ENCODE data around the gene AFF3.
"Not testable (repeated sequence)": the region's sequence is repeated elsewhere in the genome, so short reads cannot be mapped to it uniquely, and the experiment has no call there.

The AFF3 gene

DNA sequence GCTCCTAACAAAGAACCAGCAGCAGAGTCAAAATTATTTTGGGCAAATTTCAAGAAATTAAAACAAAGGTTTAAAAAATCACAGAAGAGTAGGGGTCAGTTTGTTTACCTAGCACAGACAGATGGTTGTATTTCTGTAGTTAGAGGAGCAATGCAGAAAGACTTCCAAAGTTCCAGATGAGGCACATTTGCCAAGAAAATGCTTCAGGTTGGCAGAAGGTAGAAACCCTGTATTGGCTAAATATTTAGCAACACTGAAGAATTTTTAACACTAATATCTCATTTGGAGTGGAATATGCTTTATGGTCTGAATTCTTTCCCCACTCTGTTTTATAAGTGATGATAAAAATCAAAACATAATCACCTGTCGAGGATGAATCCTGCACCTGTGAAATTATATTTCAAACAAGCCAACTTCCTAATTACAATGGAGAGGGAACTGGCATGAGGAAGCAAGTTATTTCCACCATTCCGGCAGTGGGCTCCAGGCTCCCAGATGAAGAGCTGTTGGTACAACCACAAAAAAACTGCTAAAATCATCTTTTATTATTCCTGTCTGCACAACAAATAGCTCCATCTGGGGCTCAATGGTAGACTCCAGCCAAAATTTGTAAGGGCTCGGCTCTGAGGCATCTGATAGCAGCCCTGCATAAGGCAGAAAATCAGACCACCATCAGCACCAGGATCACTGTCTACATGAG lies 366.0 kb downstream of the AFF3 start:
- DNase-seq, result no peak

DNA sequence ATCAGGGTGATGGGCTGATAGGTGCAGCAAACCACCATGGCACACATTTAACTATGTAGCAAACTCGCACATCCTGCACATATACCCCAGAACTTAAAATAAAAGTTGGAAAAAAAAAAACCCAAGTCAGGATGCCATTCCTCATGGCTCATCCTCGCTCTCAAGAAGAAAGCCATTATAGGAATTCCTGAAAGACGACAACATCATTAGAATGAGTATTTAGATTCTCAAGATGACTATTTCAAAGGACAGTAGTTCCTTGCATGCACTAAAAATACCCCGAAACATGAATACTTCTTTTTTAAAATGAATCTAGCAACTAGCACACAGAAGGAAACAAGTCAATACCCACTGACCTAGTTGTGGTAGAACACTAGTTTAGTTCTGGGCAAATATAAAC lies 366.8 kb downstream of the AFF3 start:
- no peak for DNase-seq

DNA sequence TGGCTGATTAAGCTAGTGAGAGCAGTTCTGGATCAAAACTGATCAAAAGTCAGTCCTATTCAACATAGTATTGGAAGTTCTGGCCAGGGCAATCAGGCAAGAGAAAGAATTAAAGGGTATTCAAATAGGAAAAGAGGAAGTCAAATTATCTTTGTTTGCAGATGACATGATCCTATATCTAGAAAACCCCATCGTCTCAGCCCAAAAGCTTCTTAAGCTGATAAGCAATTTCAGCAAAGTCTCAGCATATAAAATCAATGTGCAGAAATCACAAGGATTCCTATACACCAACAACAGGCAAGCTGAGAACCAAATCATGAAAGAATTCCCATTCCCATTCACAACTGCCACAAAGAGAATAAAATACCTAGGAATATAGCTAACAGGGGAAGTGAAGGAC lies 368.7 kb downstream of the AFF3 start:
- DNase-seq, result not testable (repeated sequence)

DNA sequence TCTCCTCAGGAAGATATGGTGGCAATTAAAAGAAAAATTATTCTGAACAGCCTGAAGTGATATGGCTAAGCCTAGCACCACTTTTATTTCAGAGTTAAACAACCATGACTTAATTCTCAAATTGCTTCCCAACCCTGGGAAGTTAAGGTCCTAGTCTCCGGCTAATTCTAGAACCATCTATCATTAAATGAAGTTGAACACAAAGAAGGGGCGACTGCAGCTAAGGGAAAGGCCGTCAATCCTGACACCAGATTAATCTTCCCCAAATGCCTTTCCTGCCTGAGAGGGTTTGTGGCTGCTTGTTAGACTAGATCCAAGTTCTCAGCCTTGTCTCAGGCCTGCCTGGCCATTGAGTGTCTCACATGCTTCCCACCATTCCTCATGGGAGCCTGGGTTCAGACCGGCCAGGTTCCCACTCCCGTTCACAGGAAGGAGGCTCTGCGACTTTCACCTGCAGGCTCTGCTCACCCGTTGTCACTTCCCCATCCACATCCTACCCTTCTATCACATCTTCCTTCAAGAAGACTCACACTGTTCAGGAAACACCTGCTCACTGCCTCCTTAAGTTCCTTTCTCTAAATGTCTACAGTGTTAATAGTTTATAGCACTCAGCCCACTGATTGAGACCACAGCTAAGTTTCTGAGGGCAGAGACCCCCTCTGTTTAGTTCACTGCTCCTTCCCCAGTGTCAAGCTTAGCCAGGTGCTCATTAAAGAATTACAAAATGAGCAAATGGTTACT lies 369.6 kb downstream of the AFF3 start:
- no peak for DNase-seq

DNA sequence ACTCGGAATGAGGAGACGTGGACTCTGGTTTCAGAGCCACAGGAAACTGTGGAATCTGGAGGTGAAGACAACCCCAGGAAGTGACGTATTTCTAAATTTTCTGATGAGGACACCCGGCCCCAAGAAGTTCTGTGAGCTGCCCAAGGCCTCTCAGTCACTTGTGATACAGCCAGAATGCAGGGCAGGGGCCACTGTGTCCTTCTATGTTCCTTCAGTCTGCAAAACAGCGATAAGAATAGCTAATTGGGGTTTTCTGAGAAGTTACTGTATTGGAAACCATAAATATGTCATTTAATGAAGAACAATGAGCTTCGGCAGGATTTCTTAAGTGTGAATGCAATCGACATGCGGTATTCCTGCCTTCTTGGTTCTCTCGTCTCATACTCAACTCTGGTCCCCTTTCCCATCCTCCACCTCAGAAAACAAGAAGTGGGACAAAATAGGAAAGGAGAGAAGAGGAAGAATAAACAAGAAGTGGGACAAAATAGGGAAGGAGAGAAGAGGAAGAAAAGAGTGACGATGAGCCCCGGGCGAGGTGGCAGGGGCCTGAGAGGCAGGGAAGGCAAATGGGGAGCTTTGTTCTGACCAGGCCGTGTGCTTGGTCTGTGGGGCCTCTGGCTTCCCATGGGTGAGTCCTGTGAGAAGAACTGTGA lies 370.6 kb downstream of the AFF3 start:
- no peak for DNase-seq

DNA sequence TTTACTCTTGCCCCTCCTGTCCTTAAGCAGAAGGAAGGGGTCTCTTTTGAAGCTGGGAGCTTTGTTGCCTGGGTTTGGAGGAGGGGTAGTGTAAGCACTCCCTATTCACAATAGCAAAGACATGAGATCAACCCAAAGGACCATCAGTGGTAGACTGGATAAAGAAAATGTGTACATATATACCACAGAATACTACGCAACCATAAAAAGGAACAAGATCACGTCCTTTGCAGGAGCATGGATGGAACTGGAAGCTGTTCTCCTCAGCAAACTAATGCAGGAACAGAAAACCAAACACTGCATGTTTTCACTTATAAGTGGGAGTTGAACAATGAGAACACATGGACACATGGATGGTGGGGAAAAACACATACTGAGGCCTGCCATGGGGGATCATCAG lies 371.5 kb downstream of the AFF3 start:
- DNase-seq, result no peak

DNA sequence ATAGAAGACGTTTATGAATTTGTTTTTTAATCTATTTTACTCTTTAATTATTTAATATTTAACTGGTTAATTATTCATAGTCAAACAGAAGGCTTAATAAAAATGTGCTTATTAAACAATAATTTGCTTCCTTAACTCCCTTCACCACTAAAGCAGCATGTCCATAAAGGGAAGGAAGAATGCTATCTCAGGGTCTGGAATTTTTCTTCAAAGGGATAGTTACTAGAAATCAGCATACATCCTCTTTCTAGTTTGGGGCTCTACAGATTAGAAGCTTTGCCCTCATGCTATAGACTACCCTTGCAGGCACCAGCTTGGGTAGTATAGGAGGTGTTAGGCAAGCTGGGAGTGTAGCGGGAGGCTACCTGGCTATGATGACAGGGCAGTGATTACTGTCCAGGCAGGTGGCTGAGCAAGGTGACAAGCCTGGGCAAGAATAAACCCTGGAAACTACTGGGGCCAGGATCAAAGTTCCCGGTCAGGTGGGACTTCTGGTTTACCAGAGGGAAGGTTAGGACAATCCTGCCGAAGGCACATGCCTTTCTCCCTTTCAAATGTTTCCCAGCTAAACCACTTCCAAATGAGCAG lies 376.6 kb downstream of the AFF3 start:
- no peak for DNase-seq

DNA sequence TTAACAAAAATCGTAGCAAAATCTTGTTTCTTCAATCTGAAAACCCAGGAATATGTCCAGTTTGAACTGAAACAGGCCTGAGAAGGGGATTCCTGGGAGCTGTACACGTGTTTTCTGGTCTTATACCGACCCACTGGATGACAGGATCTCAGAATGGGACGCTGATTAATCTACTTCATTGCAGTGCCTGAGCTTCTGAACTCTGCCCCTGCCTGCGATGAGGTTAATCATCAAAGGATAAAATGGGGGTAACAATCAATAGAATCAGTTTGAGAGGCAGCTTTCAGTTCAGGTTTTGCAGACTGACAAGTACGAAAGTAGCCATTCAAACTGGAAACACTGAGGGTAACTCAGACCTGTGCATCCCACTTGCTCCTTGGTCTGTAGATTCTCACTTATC lies 378.6 kb downstream of the AFF3 start:
- DNase-seq, result no peak

DNA sequence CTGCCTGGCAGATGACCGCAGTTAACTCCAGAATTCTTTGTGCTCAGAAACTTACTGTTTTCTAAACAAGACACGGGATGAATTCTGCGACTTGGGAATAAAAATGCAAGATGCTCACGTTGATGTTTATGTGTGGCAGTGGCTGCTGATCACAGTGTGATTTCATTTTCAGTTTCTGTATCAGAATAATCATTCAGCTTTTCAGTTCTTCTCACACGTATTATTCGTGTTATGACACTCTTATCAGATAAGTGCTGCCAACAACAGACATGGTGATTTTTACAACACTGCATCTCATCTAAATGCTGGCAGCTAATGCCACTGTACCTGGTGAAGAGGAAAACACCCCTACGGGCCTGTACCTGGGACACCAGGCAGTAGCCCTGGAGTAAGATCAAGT lies 379.7 kb downstream of the AFF3 start:
- DNase-seq, result no peak

DNA sequence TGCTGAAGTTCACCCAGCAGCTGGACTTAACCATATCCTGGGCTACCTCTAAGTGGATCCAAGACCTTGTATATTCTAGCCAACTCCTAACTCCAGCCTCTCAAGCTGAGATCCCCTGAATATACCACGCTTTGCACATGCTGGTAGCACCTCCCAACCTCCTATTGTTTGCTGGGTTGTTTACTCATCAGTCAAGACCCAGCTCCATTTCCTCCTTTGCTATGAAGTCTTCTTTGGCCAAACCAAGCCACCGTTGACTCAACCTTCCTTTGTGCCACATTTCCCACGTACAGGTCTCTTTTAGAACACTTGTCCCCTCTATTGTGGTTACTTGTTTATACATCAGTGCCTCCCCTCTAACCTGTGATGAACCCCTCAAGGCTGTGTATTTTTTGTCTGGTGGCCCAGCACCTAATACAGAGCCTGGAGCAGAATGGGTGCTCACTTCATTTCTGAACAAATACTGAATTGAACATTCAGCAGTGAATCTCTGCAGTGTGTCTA lies 384.7 kb downstream of the AFF3 start:
- DNase-seq, result no peak

DNA sequence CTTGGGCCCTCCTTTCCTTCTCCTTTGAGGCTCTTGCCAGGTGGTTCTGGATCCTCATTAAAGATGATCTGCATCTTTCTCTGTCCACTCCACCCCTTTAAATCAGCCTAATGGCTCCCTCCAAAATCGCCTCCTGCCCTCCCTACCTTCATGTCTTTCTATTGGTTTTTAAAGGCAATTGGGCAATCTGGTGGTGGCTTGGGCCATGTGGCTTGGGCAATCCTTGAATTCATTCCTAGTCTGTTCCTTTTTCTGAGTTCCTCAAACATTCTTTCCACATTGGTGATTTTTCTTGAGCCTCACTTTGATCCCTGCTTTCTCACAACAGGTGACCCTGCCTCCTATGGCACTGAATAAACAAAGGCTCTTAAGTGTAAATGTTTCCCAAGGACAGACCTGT lies 386.3 kb downstream of the AFF3 start:
- DNase-seq, result no peak

DNA sequence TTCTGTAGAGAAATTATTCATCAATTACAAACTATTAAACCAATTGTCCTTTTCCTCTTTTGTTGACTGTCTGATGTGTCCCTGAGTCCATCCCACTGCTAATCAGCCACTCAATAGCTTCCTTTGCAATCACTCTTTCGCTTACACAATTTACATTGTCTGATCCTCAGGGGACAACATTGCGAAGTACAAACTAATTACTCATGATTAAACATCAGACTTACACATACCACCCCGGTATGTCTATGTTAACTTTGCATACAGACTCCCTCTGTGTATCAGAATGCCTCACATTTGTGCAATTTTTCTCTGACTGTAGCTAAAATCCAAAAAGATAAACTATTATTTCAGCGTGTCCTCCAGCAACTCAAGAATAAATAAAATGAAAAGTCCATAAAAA lies 388.2 kb downstream of the AFF3 start:
- DNase-seq, result no peak

DNA sequence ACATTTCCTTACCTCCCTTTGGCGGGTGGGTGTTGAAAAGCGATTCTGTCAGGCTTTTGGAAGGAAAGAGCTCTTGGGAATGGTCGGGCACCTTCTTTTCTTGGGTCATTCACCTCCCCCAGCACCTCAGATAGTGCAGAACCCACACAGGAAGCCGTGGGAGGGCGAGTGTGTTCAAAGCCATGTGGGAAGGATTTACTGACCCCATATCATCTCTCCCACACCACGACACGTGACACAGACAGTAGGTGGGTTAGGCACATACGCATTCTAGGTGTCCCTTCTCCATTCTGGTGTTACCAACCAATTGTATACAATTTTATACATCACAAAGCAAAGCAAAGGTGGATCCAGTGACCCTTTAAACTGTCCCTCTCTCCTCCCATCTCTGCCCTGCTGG lies 388.9 kb downstream of the AFF3 start:
- no peak for DNase-seq

DNA sequence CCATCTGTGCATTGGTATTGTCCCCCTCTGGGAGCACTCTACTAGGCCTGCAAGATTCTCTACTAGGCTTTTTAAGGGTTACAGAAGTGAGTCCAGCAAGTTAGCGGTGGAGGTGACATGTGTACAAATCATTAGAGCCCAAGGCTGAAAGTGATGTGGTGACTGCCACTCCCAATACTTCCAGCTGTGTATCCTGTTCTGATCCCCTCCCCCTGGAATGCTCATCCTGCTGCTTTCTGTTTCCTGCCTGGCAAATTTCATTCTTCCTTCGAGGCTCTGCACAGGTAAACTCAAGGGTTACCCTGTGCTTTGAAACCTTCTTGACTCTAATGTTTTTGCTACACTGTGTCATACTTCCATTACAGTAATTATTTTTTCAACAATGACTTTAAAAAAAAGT lies 394.0 kb downstream of the AFF3 start:
- DNase-seq, result no peak

DNA sequence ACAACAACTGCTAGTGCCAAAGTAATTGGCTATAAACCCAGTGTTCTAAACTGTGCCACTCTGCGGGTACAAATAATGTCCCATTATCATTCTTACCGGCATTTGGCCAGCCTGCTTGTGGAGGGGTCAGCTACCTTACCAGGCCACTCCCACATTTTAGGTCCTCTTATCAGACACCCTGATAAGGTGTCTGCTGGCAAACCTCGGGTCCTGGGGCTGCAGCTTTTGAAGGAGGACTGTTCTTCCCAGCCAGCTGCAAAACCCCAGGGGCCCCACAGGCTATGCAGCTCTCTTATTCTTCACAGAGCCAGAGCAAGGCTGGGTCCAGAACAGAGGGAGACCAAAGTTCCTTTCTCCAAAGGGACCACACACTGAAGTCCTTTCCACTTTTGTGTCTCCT lies 394.5 kb downstream of the AFF3 start:
- DNase-seq, result no peak

DNA sequence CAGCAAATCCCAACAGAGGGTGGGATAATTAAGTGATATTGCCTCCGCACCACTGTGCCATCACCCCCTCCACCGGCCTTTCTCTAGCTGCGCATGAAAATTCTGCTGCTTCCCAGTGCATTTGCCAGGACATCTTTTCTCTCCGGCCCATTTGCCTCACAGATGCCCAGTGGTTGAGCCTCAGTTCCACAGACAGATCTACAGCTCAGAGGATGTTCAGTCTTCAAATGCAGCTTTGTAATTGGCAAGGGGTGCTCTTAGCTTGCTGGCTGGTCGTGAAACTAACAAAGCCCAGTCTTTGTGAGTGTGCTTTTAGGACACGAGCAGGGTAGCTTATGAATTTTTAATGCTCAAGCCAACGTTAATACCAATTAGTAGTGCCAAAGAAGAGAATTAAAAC lies 399.2 kb downstream of the AFF3 start:
- DNase-seq, result no peak

DNA sequence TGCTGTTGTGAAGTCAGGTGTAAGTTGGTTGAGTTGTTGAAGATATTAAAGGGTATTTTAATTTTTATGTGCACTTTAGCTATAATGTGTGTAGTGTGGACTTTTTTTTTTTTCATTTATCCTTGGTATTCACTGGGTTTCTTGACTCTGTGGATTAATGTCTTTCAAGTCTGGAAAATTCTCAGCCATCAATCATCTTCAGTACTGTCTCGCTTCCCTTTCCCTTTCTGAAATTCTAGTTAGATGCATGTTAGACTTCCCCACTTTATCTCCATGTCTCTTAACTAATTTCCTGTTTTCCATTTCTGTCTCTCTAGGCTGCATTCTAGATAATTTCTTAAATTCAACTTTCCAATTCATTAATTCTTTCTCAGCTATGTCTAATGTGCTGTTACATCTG lies 404.9 kb downstream of the AFF3 start:
- DNase-seq, result no peak

DNA sequence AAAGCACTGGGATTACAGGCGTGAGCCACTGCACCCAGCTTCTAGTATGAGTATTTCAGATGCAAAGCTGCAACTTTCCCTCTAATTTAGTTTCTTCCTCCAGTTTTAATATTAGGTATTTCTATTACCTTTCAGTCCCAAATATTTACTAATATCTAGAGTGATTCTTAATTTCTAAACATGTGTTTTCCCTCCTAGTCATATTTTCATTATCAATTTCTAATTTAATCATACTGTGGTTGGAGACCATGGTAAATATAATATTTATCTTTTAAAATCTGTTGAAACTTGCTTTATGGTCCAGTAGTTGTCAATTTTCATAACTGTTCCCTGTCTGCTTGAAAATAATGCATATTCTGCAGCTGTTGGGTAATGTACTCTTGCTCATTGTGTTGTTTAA lies 406.6 kb downstream of the AFF3 start:
- no peak for DNase-seq

DNA sequence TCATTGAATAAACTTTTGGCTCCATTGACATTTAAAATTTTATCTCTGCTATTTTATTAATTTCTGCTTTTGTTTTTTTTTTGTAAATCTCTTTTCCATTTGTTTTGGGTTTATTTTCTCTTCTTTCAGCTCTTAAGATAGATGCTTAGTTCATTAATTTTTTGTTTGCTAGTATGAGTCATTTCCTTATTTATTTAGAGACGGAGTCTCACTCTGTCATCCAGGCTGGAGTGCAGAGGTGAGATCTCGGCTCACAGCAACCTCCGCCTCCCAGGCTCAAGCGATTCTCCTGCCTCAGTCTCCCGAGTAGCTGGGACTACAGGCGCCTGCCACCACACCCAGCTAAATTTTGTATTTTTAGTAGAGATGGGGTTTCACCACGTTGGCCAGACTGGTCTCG lies 407.1 kb downstream of the AFF3 start:
- DNase-seq, result not testable (repeated sequence)

DNA sequence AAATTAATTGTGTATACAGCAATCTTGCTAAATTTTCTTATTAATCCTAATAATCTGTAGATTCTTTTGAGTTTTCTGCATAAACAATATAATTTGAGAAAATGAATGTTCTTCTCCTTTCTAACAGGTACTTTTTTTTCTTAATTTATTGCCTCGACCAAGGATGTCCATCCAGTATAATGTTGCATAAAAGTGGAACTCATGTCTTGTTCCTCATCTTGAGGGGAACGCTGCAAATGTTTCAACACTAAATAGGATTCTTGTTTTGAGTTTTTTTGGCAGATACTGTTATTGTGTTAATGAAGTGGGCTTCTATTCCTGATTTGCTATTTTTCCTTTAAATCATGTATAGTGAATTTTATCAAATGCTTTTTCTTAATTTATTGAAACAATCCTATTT lies 408.2 kb downstream of the AFF3 start:
- no peak for DNase-seq

DNA sequence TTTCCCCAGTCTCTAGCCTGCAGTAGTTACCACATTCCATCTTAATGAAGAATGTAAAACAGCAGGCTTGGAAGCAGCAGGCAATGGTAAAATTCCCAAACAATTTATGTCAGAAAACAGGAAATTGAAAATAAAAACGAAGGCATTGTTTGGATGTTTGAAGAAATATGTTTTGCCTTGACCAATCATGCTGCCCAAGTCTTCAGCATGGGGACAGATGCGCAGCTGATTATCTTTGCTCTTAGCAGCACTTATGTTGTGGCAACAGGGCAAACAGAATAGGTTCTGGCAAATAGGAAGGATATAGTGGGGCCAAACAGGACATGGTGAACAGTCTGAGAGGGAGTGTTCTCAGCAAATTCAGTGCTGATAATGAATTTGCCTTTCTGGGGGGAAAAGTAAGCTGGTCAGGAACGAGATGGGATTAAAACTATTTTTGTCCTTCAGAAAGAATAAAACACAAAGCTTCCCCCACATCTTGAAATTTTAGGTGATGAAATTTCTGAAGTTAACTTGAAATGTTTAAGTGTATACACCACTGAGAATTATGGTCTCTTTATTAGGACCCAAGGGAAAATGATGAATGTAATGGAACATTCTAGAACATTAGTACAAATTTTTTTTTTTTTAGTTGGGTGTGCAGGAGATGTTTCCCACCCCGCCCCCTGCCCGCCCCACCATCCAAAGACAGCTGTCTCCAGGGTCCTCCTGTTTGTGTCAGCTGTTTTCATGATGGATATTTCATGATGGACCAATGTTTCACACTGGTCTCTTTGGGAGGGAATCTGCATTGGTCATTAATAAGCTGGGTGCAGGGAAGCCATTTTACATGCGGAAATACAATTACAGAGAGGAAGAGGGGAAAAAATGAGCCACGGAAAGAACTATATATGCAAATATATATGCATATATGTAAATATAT lies 413.0 kb downstream of the AFF3 start:
- no peak for DNase-seq

DNA sequence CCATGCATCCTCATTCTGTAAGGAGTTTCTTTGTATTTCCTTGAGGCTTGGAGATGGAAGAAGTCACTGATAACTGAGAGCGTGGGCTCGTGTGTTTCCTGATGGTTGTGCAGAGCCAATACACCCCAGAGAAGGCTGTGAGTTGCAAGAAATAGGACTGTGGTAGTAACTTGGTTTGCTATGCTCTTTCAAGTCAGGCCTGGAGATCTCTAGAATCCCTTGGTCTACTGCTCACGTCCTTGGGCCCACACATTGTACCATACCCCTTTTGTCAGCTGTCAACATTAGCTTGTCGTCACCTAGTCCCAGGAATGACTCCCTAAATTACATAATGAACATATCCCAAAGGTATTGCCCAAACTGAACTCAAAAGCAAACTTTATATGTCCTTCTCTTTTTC lies 414.2 kb downstream of the AFF3 start:
- DNase-seq, result no peak

DNA sequence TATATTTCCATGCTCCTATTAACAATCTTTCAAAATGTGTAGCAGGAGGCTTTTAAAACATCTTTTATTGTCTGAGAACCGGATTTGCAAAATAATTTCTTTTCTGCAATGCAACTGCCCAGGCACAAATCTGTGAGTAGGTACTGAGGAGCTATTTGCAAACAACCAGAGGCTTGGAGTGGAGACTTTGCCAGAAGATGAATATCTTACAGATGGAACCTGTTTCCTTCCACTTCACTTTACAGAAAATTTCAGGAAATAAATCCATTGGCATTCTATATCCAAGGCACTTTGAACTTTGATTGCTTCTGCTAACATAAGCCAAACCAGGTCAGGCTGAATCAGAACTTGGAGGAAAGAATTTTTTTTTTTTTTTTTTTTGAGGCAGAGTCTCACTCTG lies 415.2 kb downstream of the AFF3 start:
- DNase-seq, result no peak
